ENCODE data around the gene HOXB5. TPM values are rescaled to one million over a fixed set of nuclear protein-coding genes. Genes with fewer than 3 reads are reported as not detected.
A peak's percentile ranks its signal among the peaks of the same experiment; 100 is the strongest.

The HOXB5 gene
- total RNA-seq, 5 donors from 2014 or later (not counting 1 experiment from before 2014, with no cell fraction given): not detected

DNA sequence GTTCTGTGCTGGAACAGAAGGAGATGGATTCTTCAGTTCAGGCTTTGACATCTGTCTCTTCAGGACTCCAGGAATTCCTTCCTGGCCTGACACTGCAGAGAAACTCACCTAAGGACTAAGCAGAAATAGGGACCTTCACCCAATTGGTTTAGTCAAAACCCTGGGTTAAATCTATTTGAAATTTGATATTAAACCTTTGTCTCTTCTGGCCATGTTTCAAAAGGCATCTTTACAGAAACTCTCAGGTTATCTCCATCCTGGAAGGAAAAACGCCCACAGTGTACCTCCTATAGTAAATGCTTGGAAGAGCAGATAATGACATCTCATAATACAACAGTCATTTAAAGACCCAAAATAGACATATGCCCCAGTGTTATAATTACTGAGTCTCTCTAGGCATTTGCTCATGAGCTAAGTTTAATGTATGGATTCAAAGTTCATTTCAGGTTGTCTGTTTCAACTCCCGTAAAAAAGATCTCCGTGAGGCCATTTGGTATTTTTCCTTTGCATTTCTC, 9.8 kb downstream of the HOXB5 start:
- Histone ChIP-seq H3K27me3 (replicated peaks in 1 of 2; ENCODE audit: control insufficient read depth in 2 of 2, extremely low read depth in 1 of 2, insufficient read depth in 2 of 2, low read length in 1 of 2) (peaks cover 0 to 78% of the 10 kb centered on the region in 2 experiments), H3K4me3 (ENCODE audit: control insufficient read depth in 1 of 2, extremely low read depth in 1 of 2, low read length in 1 of 2) (no peak overlapping the region), H3K36me3 (ENCODE audit: control insufficient read depth in 2 of 2, extremely low read depth in 1 of 2, insufficient read depth in 1 of 2, low read length in 1 of 2) (no peaks in the 10 kb centered on the region), H3K9me3 (no peaks in the 10 kb centered on the region), H3K27ac (ENCODE audit: low read length) (no peak overlapping the region), H3K4me1 (ENCODE audit: control insufficient read depth in 1 of 2, extremely low read depth in 1 of 2, insufficient read depth in 2 of 2, low read length in 2 of 2) (peaks cover 10 to 54% of the 10 kb centered on the region in 2 experiments)
- Mint-ChIP-seq H3K9me3 (no peaks in the 10 kb centered on the region), H3K27ac (no peak overlapping the region), H3K4me3 (peak overlapping the region in 2 of 3 donors; percentile 26 to 78), H3K36me3 (no peaks in the 10 kb centered on the region), H3K27me3 (peaks cover 84 to 91% of the 10 kb centered on the region in 2 donors), H3K4me1 (peaks cover 50 to 63% (median 56%) of the 10 kb centered on the region in 3 donors)
- POLR2A ChIA-PET: no interaction called here
- DNase-seq (no peak), ATAC-seq (replicated peaks in 1 of 4) (no peak)
- CTCF ChIA-PET: interaction anchor here (0.6 to 1.3 kb wide), 3 partner anchors 232 to 1617 kb away, joined by 3 to 7 read pairs (median 4); no protein-coding TSS in a partner anchor
- no CpG with 5 or more reads among the region's 3 CpGs for WGBS (ENCODE audit: insufficient coverage)

DNA sequence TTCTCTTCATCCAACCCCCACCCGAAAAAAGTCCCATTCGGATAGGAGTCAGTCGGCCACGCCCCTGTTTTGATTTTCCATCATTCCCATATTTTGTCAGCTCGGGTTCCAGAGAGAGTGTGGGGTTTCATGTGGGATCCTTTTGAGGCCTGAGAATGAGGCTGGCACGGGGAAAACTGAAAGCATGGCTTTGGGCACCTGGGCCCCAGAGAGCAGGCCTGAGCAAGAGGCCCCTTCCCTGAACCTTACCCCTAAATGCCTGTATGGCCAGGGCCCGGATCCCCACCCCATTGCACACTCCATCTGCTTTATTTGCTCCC, 10.9 kb downstream of the HOXB5 start:
- DNase-seq (no peak), ATAC-seq (replicated peaks in 1 of 4) (no peak)
- no peak overlapping the region for H3K27ac Mint-ChIP-seq
- no peaks in the 10 kb centered on the region for H3K36me3 Mint-ChIP-seq
- Histone ChIP-seq H3K27me3 (replicated peaks in 1 of 2; ENCODE audit: control insufficient read depth in 2 of 2, extremely low read depth in 1 of 2, insufficient read depth in 2 of 2, low read length in 1 of 2) (peaks cover 0 to 75% of the 10 kb centered on the region in 2 experiments), H3K4me3 (ENCODE audit: control insufficient read depth in 1 of 2, extremely low read depth in 1 of 2, low read length in 1 of 2) (no peak overlapping the region), H3K4me1 (ENCODE audit: control insufficient read depth in 1 of 2, extremely low read depth in 1 of 2, insufficient read depth in 2 of 2, low read length in 2 of 2) (peaks cover 10 to 58% of the 10 kb centered on the region in 2 experiments), H3K27ac (ENCODE audit: low read length) (no peak overlapping the region), H3K9me3 (no peaks in the 10 kb centered on the region), H3K36me3 (ENCODE audit: control insufficient read depth in 2 of 2, extremely low read depth in 1 of 2, insufficient read depth in 1 of 2, low read length in 1 of 2) (no peaks in the 10 kb centered on the region)
- no peaks in the 10 kb centered on the region for H3K9me3 Mint-ChIP-seq
- peaks cover 75 to 84% of the 10 kb centered on the region in 2 donors for H3K27me3 Mint-ChIP-seq
- H3K4me1 Mint-ChIP-seq: peaks cover 52 to 69% (median 59%) of the 10 kb centered on the region in 3 donors
- no CpG with 5 or more reads among the region's 7 CpGs for WGBS (ENCODE audit: insufficient coverage)
- H3K4me3 Mint-ChIP-seq: peak overlapping the region; percentile 43 to 87 (median 65)
- POLR2A ChIA-PET: interaction anchor here (0.5 to 0.9 kb wide), 2 partner anchors 83 to 96 kb away, joined by 3 read pairs; no protein-coding TSS in a partner anchor
- CTCF ChIA-PET: interaction anchor here (0.6 to 1.3 kb wide), 4 partner anchors 231 to 320 kb away, joined by 4 to 5 read pairs (median 4); no protein-coding TSS in a partner anchor

DNA sequence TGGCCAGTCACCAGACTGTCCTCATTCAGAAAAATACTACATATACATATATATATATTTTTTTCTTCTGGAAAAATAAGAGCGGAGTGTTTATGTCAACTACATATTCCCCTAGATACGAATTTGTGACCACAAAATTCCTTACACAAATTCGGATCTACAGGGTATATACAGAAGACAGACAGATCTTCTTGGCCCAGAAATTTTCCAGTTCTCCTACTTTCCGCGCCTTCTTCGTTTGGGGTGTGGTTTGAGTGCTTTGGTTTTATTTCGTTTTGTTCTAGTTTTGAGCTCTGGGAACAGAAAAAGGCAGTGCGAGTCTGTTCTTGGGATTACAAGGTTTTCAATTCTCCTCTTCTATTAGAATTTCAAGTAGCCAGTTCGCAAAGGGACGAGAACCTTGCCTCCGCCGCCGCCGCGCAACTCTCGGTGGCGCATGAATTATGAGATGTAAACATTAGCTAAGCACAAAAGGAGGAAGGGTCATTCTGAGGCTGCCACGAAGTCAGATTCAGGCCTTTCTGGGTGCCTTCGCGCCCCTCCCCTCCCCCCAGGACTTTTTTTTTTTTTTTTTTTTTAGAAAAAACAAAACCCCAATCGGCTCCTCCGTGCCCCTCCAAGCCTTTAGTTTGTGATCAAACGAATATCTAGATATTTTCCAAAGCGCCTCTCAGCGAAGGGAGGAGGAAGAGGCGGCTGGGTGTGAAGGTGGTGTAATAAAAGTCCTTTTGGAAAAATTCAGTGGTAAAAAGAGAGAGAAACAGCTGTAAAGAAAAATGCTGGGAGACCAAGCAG, 13.6 kb downstream of the HOXB5 start:
- Histone ChIP-seq H3K27me3 (replicated peaks in 1 of 2; ENCODE audit: control insufficient read depth in 2 of 2, extremely low read depth in 1 of 2, insufficient read depth in 2 of 2, low read length in 1 of 2) (peaks cover 0 to 67% of the 10 kb centered on the region in 2 experiments), H3K4me1 (ENCODE audit: control insufficient read depth in 1 of 2, extremely low read depth in 1 of 2, insufficient read depth in 2 of 2, low read length in 2 of 2) (peaks cover 8 to 63% of the 10 kb centered on the region in 2 experiments)

DNA sequence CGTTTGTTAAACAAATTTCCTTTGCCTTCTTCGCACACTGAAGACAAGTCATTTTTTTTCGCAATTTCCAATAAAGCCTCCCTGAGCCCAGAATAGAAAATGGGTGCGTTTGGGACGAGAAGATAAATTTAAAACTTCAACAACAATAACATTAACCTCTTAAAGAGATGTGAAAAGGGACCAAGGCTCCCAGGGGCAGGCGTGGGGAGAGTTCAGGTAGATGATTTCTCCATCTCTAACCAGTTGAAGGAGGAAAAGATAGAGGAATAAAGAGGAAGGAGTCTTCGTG, 14.2 kb downstream of the HOXB5 start:
- Histone ChIP-seq H3K27ac (ENCODE audit: low read length) (no peak overlapping the region), H3K27me3 (replicated peaks in 1 of 2; ENCODE audit: control insufficient read depth in 2 of 2, extremely low read depth in 1 of 2, insufficient read depth in 2 of 2, low read length in 1 of 2) (peaks cover 0 to 62% of the 10 kb centered on the region in 2 experiments), H3K36me3 (ENCODE audit: control insufficient read depth in 2 of 2, extremely low read depth in 1 of 2, insufficient read depth in 1 of 2, low read length in 1 of 2) (no peaks in the 10 kb centered on the region), H3K4me3 (ENCODE audit: control insufficient read depth in 1 of 2, extremely low read depth in 1 of 2, low read length in 1 of 2) (no peak overlapping the region), H3K9me3 (no peaks in the 10 kb centered on the region), H3K4me1 (ENCODE audit: control insufficient read depth in 1 of 2, extremely low read depth in 1 of 2, insufficient read depth in 2 of 2, low read length in 2 of 2) (peaks cover 8 to 61% of the 10 kb centered on the region in 2 experiments)
- Mint-ChIP-seq H3K27me3 (peaks cover 46 to 56% of the 10 kb centered on the region in 2 donors), H3K36me3 (no peaks in the 10 kb centered on the region), H3K27ac (no peak overlapping the region), H3K9me3 (no peaks in the 10 kb centered on the region), H3K4me3 (peak overlapping the region; percentile 85 to 89 (median 87)), H3K4me1 (peaks cover 35 to 66% (median 48%) of the 10 kb centered on the region in 3 donors)
- ChIA-PET CTCF (no interaction called here), POLR2A (no interaction called here)
- ATAC-seq (replicated peaks in 1 of 4) (no peak), DNase-seq (no peak)
- no CpG with 5 or more reads among the region's 7 CpGs for WGBS (ENCODE audit: insufficient coverage)

More for the DNA sequence above, 13.6 kb downstream of the HOXB5 start:
- 83% methylated on average over 4 of the region's 26 CpGs for WGBS (ENCODE audit: insufficient coverage)
- Histone ChIP-seq H3K4me3 (ENCODE audit: control insufficient read depth in 1 of 2, extremely low read depth in 1 of 2, low read length in 1 of 2) (no peak overlapping the region), H3K9me3 (no peaks in the 10 kb centered on the region), H3K27ac (ENCODE audit: low read length) (no peak overlapping the region), H3K36me3 (ENCODE audit: control insufficient read depth in 2 of 2, extremely low read depth in 1 of 2, insufficient read depth in 1 of 2, low read length in 1 of 2) (no peaks in the 10 kb centered on the region)
- Mint-ChIP-seq H3K4me1 (peaks cover 37 to 68% (median 50%) of the 10 kb centered on the region in 3 donors), H3K9me3 (no peaks in the 10 kb centered on the region), H3K36me3 (no peaks in the 10 kb centered on the region), H3K4me3 (peak overlapping the region; percentile 18 to 89 (median 87)), H3K27ac (peak overlapping the region in 1 of 2 donors; percentile 43), H3K27me3 (peaks cover 49 to 60% of the 10 kb centered on the region in 2 donors)
- no peak for DNase-seq
- no peak for ATAC-seq (replicated peaks in 1 of 4)
- ChIA-PET CTCF (interaction anchor here in 1 of 2 donors (0.6 kb wide), 1 partner anchor 69 kb away, joined by 5 read pairs; no protein-coding TSS in a partner anchor), POLR2A (interaction anchor here (0.6 to 0.7 kb wide), 3 partner anchors 38 to 171 kb away, joined by 3 to 8 read pairs (median 4); no protein-coding TSS in a partner anchor)

- H3K9me3 Mint-ChIP-seq: no peaks in the 10 kb centered on the region
- peaks cover 42 to 51% of the 10 kb centered on the region in 2 donors for H3K27me3 Mint-ChIP-seq
- H3K36me3 Mint-ChIP-seq: no peaks in the 10 kb centered on the region
- 16% methylated on average over 32 of the region's 43 CpGs for WGBS (ENCODE audit: insufficient coverage)
- Histone ChIP-seq H3K4me3 (ENCODE audit: control insufficient read depth in 1 of 2, extremely low read depth in 1 of 2, low read length in 1 of 2) (peak overlapping the region; percentile 82 to 94), H3K27me3 (replicated peaks in 1 of 2; ENCODE audit: control insufficient read depth in 2 of 2, extremely low read depth in 1 of 2, insufficient read depth in 2 of 2, low read length in 1 of 2) (peaks cover 0 to 62% of the 10 kb centered on the region in 2 experiments), H3K36me3 (ENCODE audit: control insufficient read depth in 2 of 2, extremely low read depth in 1 of 2, insufficient read depth in 1 of 2, low read length in 1 of 2) (no peaks in the 10 kb centered on the region), H3K4me1 (ENCODE audit: control insufficient read depth in 1 of 2, extremely low read depth in 1 of 2, insufficient read depth in 2 of 2, low read length in 2 of 2) (peaks cover 8 to 61% of the 10 kb centered on the region in 2 experiments), H3K27ac (ENCODE audit: low read length) (peak overlapping the region; percentile 34), H3K9me3 (no peaks in the 10 kb centered on the region)
- peak; percentile 46 to 58 (median 53) for ATAC-seq (replicated peaks in 1 of 4)
- ChIA-PET POLR2A (no interaction called here), CTCF (interaction anchor here in 1 of 2 donors (0.6 kb wide), 1 partner anchor 108 kb away, joined by 9 read pairs; no protein-coding TSS in a partner anchor)
- peak overlapping the region; percentile 85 to 89 (median 87) for H3K4me3 Mint-ChIP-seq
- H3K4me1 Mint-ChIP-seq: peaks cover 35 to 64% (median 48%) of the 10 kb centered on the region in 3 donors
- peak in 1 of 35 experiments; percentile 41 for DNase-seq
- peak overlapping the region; percentile 11 to 63 for H3K27ac Mint-ChIP-seq
These were observed 14.7 kb downstream of the HOXB5 start for GRCh38 chr17:48578616-48579470.

Data from T-cell (primary cell).